SU-DHL-6 (cell line): Measurements from ENCODE around the gene PRIMPOL.

Experiments used
- H2AFZ ChIP-seq: fragments of 200-600 bp; sonication (generic); 2 replicates; pipeline ENCODE4 v1.6.1; 2014; ENCODE audit warnings: low read depth, mild to moderate bottlenecking, moderate library complexity, mixed read lengths, antibody characterized with exemption, low read length; ENCODE audit not compliant: severe bottlenecking
- H3F3A ChIP-seq: fragments of 200-600 bp; shearing (Covaris generic); 2 replicates; pipeline ENCODE4 v1.6.0; 2016; ENCODE audit warnings: antibody characterized with exemption, mild to moderate bottlenecking; ENCODE audit not compliant: insufficient read depth
- H3K27ac ChIP-seq: fragments of 200-600 bp; sonication (generic); 2 replicates; pipeline ENCODE4 v1.5.1; 2016; ENCODE audit warnings: low read depth, mild to moderate bottlenecking, low read length, moderate library complexity, mixed read lengths
- H3K27me3 ChIP-seq: fragments of 200-600 bp; sonication (generic), shearing (Covaris generic); 2 replicates; pipeline ENCODE4 v1.6.0; 2014; ENCODE audit warnings: mild to moderate bottlenecking, low read length
- H3K36me3 ChIP-seq: fragments of 200-600 bp; sonication (generic); 2 replicates; pipeline ENCODE4 v1.6.1; 2014; ENCODE audit warnings: mild to moderate bottlenecking, low read length, mixed read lengths
- H3K4me2 ChIP-seq: fragments of 300-600, 200-600 bp; shearing (Covaris generic), sonication (generic); 2 replicates; pipeline ENCODE4 v1.6.0; 2014; ENCODE audit warnings: low read length, low read depth, mild to moderate bottlenecking; ENCODE audit not compliant: poor library complexity, severe bottlenecking
- H3K4me3 ChIP-seq: fragments of 200-600 bp; sonication (generic); 2 replicates; pipeline ENCODE4 v1.5.1; 2014; ENCODE audit warnings: antibody characterized with exemption, low read length, mild to moderate bottlenecking, mixed read lengths; ENCODE audit not compliant: insufficient read depth, poor library complexity, severe bottlenecking
- H3K79me2 ChIP-seq: fragments of 200-600 bp; sonication (generic); 2 replicates; pipeline ENCODE4 v1.6.1; 2014; ENCODE audit warnings: mild to moderate bottlenecking, low read length, moderate library complexity; ENCODE audit not compliant: insufficient read depth
- H3K9ac ChIP-seq: fragments of 200-600 bp; sonication (generic); 2 replicates; pipeline ENCODE4 v1.7.0; 2014; ENCODE audit warnings: mild to moderate bottlenecking, low read length
- H3K9me2 ChIP-seq: fragments of 200-600 bp; sonication (generic); replicated peaks from 2 replicates; pipeline ENCODE4 v1.6.1; 2014; ENCODE audit warnings: low read length; ENCODE audit not compliant: insufficient read depth
- H3K9me3 ChIP-seq: fragments of 200-600 bp; sonication (generic); 2 replicates; pipeline ENCODE4 v1.6.1; 2014; ENCODE audit warnings: low read length, mixed read lengths; ENCODE audit not compliant: insufficient read depth
- H4K20me1 ChIP-seq: fragments of 200-600 bp; sonication (generic); 2 replicates; pipeline ENCODE4 v1.6.1; 2014; ENCODE audit warnings: low read depth, mild to moderate bottlenecking, antibody characterized with exemption, low read length, moderate library complexity, mixed read lengths
- EZH2phosphoT487 ChIP-seq: fragments of 200-600 bp; sonication (generic), shearing (Covaris generic); conservative IDR thresholded peaks from 2 replicates; pipeline ENCODE4 v1.6.1; 2018; ENCODE audit warnings: mild to moderate bottlenecking, antibody characterized with exemption, low read length, moderate library complexity, mixed read lengths
- TF ChIP-seq, protein P1 (sequence below): fragments of 200-600 bp; sonication (generic); IDR thresholded peaks from one replicate; pipeline ENCODE4 v1.5.1; 2017; ENCODE audit warnings: antibody characterized with exemption, mild to moderate bottlenecking, low read length, moderate library complexity; ENCODE audit not compliant: insufficient read depth, poor library complexity, severe bottlenecking

Gene PRIMPOL

DNA sequence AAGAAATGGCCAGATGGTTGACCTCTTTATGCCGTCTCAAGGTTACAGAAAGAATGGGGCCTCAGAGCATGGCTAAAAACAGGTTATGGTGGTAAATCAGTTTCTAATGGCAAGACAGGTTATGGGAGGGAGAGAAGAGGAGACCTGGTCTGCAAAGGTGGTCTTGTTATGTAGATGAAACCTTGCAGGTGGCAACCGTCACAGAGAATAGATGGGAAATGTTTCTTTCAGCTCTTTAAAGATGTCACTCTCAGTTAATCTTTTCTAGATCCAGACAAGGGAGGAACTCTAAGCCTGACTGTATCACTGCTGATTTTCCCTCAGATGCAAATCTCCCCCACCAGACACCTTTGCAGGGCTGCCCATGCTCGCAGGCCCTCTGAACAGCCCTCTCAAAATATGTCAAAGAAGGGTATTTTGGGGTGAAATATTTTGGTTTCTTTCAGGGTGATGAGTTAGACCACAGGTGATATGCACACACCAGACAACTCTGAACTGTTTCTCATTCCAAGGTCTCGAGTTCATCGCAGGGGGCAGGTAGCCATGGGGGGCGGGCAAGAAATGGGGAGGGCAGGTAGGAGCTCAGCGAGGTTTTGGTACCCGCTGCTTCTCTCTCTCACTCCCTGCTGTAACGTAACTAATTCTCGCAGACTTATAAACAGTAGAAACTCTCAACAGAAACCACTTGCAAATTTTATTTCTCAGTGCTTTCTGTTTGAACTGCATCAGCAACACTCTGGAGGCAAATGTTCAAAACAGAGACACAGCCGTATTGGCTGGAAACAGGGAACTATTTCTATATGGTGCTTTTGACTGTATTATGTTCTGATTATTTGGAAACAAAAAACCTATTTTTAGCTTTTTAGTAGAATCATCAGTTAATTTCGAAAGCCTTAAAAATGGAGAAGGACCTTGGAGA lies 32.6 kb upstream of the PRIMPOL start:
- Histone ChIP-seq H3K79me2 (no peaks in the 10 kb centered on the region), H3K36me3 (no peaks in the 10 kb centered on the region), H3K9me3 (peaks cover 13% of the 10 kb centered on the region; the same call in 1 of the 2 replicates), H3K9me2 (no peaks in the 10 kb centered on the region), H3K4me2 (peak overlapping the region; percentile 26), H3F3A (no peaks in the 10 kb centered on the region), H3K27ac (peak overlapping the region; percentile 41), H3K4me3 (no peak overlapping the region), H2AFZ (peak overlapping the region; percentile 12), H3K9ac (no peak overlapping the region), H3K27me3 (no peaks in the 10 kb centered on the region), H4K20me1 (no peaks in the 10 kb centered on the region)
- TF ChIP-seq, protein P1, sequence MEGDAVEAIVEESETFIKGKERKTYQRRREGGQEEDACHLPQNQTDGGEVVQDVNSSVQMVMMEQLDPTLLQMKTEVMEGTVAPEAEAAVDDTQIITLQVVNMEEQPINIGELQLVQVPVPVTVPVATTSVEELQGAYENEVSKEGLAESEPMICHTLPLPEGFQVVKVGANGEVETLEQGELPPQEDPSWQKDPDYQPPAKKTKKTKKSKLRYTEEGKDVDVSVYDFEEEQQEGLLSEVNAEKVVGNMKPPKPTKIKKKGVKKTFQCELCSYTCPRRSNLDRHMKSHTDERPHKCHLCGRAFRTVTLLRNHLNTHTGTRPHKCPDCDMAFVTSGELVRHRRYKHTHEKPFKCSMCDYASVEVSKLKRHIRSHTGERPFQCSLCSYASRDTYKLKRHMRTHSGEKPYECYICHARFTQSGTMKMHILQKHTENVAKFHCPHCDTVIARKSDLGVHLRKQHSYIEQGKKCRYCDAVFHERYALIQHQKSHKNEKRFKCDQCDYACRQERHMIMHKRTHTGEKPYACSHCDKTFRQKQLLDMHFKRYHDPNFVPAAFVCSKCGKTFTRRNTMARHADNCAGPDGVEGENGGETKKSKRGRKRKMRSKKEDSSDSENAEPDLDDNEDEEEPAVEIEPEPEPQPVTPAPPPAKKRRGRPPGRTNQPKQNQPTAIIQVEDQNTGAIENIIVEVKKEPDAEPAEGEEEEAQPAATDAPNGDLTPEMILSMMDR, result no peak
- no peak for TF ChIP-seq EZH2phosphoT487

DNA sequence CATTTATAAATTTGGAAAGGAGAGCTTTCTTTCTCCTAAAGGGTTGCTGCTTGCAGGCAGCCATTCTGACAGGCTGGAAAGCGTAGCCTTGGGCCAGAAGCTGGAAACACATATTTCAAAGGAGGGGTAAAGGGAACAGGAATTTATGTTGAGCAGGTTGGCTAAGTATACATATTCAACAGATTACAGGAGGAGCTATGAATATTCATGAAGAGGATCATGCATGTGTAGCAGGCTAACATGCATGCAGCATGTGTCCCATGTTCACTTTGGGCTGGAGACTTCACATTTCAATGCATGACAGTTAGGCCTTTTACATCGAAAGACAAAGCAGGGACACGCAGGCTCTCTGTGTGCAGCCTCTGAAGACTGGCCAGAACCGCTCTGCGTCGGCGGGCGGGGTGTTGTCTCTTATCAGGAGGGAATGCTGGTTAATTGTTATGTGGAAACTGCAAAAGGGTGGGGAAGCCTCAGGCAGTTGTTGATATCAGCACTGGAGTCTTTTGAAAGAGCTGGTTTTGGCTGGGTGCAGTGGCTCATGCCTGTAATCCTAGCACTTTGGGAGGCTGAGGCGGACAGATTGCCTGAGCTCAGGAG lies 31.8 kb upstream of the PRIMPOL start:
- Histone ChIP-seq H3K27ac (no peak overlapping the region), H3K27me3 (no peaks in the 10 kb centered on the region), H3K36me3 (no peaks in the 10 kb centered on the region), H3K79me2 (no peaks in the 10 kb centered on the region), H3K9ac (no peak overlapping the region), H3F3A (no peaks in the 10 kb centered on the region), H3K9me3 (peaks cover 13% of the 10 kb centered on the region; the same call in 1 of the 2 replicates), H4K20me1 (no peaks in the 10 kb centered on the region), H3K4me2 (no peak overlapping the region), H2AFZ (peak overlapping the region; percentile 12), H3K9me2 (no peaks in the 10 kb centered on the region), H3K4me3 (no peak overlapping the region)
- TF ChIP-seq, protein P1, result no peak
- TF ChIP-seq EZH2phosphoT487, result no peak

DNA sequence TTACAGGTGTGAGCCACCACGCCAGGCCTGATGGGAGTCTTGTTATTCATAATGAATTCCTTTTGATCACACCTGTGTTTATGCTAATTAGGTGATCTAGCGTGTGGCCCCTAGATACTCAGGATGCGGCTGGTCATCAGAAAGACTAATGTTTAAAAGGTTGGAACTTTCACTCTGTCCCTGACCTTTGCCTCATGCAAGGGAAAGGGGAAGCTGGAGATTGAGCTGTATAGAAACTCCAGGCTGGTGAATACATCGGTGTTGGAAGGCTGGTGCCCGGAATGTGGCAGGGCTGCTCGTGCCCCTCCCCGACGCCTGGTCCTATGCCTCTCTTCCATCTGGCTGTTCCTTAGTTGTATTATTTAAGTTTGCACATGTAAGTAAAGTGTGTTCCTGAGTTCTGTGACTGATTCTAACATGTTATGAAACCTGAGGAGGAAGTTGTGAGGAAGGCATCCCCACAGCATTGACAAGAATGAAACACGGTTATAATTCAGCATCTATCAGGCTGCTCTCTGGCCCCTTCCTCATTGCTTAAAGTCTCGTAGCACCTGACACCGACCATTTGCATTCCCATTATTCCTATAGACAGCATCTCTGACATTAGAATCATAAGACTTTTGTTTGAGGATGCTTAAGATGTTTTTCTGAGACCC lies 29.2 kb upstream of the PRIMPOL start:
- no peaks in the 10 kb centered on the region for H3K27me3 ChIP-seq
- no peak overlapping the region for H3K27ac ChIP-seq
- H3K4me3 ChIP-seq, result no peak overlapping the region
- no peaks in the 10 kb centered on the region for H3K79me2 ChIP-seq
- H2AFZ ChIP-seq, result no peak overlapping the region
- no peaks in the 10 kb centered on the region for H3K9me2 ChIP-seq
- H4K20me1 ChIP-seq, result no peaks in the 10 kb centered on the region
- no peak for TF ChIP-seq EZH2phosphoT487
- TF ChIP-seq, protein P1, result no peak
- H3K9ac ChIP-seq, result no peak overlapping the region
- no peak overlapping the region for H3K4me2 ChIP-seq
- no peaks in the 10 kb centered on the region for H3K36me3 ChIP-seq
- H3F3A ChIP-seq, result no peaks in the 10 kb centered on the region
- no peaks in the 10 kb centered on the region for H3K9me3 ChIP-seq
